Measurements from ENCODE around the gene PPARG. TPM values are rescaled to one million over a fixed set of nuclear protein-coding genes. Genes with fewer than 3 reads are reported as not detected.
A peak's percentile ranks its signal among the peaks of the same experiment; 100 is the strongest.

Gene PPARG
- total RNA-seq, 1 donor from 2014 or later, result 40.1 TPM

DNA sequence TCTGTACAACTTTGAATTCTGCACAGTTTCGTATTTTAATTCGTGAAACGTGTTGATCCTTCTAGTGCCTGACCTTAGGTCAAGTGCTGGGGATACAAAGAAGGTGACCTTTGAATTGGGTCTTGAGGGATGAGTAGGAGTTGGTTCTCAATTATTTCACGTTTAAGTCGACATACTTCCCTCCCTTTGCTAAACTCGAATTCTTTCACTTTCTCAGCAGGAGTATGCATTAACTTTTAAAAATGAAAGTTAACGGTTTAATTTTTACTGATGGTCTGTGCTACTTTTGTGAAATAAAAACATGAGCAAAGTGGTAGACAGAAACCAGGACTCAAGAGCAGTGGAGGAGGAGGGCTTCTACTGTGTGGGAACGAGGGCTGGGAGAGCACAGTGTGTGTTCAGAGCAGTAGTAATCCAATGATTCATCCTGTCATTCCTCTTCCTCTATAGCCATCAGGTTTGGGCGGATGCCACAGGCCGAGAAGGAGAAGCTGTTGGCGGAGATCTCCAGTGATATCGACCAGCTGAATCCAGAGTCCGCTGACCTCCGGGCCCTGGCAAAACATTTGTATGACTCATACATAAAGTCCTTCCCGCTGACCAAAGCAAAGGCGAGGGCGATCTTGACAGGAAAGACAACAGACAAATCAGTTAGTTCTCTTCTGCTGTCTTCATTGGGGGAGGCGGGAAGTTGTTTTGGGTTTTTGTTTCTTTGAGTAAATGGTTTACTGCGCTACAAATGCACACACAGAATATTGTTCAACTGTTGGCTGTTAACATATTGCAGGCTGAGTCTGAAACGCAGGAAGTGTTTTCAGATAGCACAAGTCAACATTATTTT is 116.8 kb downstream of the PPARG start:
- no peaks in the 10 kb centered on the region for H3K9me3 Mint-ChIP-seq

DNA sequence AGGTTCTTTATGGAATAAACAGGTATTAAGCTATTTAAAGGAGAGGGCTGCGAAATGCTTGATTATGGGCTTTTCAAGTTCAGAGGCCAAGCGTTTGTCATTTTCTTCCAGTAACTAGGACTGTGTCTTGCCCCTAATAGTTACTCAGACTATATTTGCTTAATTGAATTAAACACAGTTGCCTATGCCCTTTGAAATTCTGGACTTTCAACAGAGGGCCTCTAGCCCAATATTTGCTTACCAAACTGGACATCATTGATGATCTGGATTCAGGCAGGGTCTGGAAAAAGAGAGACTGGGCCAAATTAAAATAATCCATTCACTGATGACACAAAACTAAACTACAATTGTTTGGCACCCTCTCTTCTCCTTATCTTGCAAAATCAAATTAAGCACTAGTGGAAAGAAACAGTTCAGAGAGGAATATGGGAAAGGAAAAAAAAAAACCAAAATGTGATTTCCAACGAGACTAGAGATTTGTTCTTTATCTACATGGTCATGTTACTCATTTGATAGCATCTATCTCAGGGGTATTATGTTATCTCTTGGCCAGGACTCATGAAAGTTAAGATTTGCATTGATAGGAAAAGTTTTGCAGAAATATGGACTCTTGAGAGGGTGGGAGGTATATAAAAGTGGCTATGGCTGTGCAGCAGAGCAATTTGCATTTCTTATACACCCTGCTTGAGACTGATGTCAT is 120.3 kb downstream of the PPARG start:
- no peak for DNase-seq (ENCODE audit: low spot score)
- Mint-ChIP-seq H3K9me3 (no peaks in the 10 kb centered on the region), H3K36me3 (ENCODE audit: low read depth) (peaks cover 6% of the 10 kb centered on the region), H3K27me3 (ENCODE audit: low read depth) (peaks cover 2% of the 10 kb centered on the region), H3K4me1 (ENCODE audit: low read depth) (peaks cover 18% of the 10 kb centered on the region), H3K27ac (no peak overlapping the region), H3K4me3 (ENCODE audit: low read depth) (no peak overlapping the region)
- intact Hi-C loops (cut with micrococcal nuclease), result no loop called here

More for the DNA sequence above, 116.8 kb downstream of the PPARG start:
- Mint-ChIP-seq H3K4me3 (ENCODE audit: low read depth) (no peak overlapping the region), H3K27ac (no peak overlapping the region), H3K36me3 (ENCODE audit: low read depth) (peaks cover 6% of the 10 kb centered on the region), H3K4me1 (ENCODE audit: low read depth) (peaks cover 21% of the 10 kb centered on the region), H3K27me3 (ENCODE audit: low read depth) (peaks cover 2% of the 10 kb centered on the region)
- intact Hi-C loops (cut with micrococcal nuclease), result no loop called here
- no peak for DNase-seq (ENCODE audit: low spot score)

DNA sequence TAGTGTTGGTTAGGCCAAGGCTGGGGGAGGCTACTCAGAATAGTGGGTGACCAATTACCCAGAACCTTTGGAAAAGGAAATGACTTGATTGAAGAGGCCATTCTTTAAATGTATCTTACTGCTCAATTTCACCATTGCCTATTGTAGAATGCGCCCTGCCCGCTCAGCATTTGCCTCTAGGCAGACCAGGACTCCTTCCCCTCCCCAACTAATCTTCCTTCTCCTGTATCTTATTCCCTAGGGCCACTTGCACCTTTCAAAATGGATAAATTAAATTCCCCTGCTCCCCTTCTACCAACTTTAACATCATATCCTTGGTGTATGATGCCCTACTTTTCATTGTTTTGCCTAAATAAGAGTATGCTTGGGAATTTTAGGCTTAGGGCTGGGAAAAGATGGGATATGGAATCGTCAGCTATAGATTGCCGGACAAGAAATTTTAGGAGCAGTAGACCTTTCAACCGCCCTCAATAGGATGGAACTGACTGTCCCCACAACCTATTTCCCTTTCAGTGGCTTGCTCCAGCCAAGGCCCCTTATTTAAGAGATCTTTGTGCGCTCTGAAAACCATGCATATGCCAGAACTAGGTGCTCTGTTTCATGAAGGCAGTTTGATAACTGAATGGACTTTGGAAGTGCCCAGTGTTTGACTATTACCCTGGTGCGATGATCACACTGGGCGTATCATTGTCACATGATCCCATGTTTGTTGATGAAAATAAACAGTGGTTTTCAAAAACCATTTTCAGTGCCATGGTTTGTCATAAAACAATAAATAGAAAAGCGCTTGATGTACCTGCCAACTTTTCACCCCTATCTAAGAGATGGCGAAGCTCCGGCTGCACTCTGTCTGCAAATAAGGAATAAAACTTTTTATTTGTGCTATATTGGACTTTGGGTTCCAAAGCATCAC is 121.1 kb downstream of the PPARG start:
- Mint-ChIP-seq H3K27ac (no peak overlapping the region), H3K4me3 (ENCODE audit: low read depth) (no peak overlapping the region), H3K9me3 (no peaks in the 10 kb centered on the region), H3K27me3 (ENCODE audit: low read depth) (peaks cover 2% of the 10 kb centered on the region), H3K4me1 (ENCODE audit: low read depth) (peaks cover 20% of the 10 kb centered on the region), H3K36me3 (ENCODE audit: low read depth) (peaks cover 6% of the 10 kb centered on the region)
- no peak for DNase-seq (ENCODE audit: low spot score)
- intact Hi-C loops (cut with micrococcal nuclease), result no loop called here

DNA sequence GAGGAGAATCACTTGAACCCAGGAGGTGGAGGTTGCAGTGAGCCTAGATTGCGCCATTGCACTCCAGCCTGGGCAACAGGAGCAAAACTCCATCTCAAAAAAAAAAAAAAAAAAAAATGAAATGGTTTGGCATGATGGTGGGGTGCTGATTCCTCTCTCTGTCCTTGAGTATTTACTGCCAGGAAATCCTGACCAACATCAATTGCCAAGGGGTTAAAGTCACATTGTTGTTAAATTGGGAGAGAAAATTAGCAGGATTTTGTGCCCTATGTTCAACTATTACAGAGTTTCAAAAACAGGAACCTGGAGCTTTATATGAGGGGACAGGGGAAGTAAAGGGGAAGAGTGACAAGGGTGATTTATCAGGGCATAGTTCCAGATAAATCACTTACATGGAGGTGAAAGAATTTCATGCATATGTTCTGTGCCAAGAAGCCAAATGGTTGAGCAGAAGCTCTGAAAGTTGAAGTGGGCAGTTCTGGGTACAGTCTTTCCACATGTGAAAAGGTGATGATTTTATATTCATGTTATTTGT is 124.9 kb downstream of the PPARG start:
- Mint-ChIP-seq H3K36me3 (ENCODE audit: low read depth) (peaks cover 11% of the 10 kb centered on the region), H3K9me3 (no peaks in the 10 kb centered on the region), H3K27ac (no peak overlapping the region), H3K4me3 (ENCODE audit: low read depth) (no peak overlapping the region), H3K27me3 (ENCODE audit: low read depth) (peaks cover 2% of the 10 kb centered on the region), H3K4me1 (ENCODE audit: low read depth) (peaks cover 30% of the 10 kb centered on the region)
- DNase-seq (ENCODE audit: low spot score), result no peak
- intact Hi-C loops (cut with micrococcal nuclease), result no loop called here

DNA sequence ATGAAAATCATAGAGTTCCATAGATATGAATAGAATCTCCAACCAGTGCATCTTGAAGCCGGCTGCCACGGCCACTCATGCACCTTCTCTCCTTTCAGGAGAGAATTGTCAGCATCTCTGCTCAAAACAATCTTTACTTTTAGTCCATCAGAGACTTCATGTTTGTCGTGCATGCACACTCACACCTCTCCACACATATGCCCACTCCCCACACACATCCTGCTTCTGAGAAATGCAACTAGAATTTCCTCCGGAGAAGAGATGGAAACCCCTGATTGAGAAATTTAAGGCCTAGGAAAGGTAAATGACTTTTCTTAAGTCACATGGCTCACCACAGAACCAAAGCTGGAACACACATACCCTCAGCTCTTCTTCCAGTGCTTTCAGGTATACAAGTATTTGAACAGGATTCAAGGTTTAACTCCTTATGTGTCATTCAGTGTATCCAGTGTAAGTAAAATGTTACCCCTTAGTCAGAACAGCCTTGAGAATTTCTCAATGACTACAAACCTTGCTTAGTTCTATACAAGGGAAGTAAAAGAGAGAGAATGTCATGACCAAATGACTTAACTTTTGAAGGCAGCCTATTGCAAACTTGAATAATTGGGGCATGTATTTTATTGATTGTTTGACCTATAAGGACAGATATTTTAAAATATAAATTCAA is 126.3 kb downstream of the PPARG start:
- Mint-ChIP-seq H3K4me3 (ENCODE audit: low read depth) (no peak overlapping the region), H3K27me3 (ENCODE audit: low read depth) (peaks cover 2% of the 10 kb centered on the region), H3K9me3 (no peaks in the 10 kb centered on the region), H3K4me1 (ENCODE audit: low read depth) (peaks cover 19% of the 10 kb centered on the region), H3K27ac (peak overlapping the region; percentile 16), H3K36me3 (ENCODE audit: low read depth) (peaks cover 11% of the 10 kb centered on the region)
- intact Hi-C loops (cut with micrococcal nuclease), result loop anchor here (1.0 kb wide), 1 partner anchor 9 kb away; no protein-coding TSS in a partner anchor
- DNase-seq (ENCODE audit: low spot score), result no peak

DNA sequence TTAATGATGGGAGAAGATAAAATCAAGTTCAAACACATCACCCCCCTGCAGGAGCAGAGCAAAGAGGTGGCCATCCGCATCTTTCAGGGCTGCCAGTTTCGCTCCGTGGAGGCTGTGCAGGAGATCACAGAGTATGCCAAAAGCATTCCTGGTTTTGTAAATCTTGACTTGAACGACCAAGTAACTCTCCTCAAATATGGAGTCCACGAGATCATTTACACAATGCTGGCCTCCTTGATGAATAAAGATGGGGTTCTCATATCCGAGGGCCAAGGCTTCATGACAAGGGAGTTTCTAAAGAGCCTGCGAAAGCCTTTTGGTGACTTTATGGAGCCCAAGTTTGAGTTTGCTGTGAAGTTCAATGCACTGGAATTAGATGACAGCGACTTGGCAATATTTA is 127.9 kb downstream of the PPARG start:
- DNase-seq (ENCODE audit: low spot score), result no peak
- Mint-ChIP-seq H3K4me1 (ENCODE audit: low read depth) (peaks cover 29% of the 10 kb centered on the region), H3K27me3 (ENCODE audit: low read depth) (peaks cover 2% of the 10 kb centered on the region), H3K27ac (no peak overlapping the region), H3K36me3 (ENCODE audit: low read depth) (peaks cover 14% of the 10 kb centered on the region), H3K4me3 (ENCODE audit: low read depth) (no peak overlapping the region), H3K9me3 (no peaks in the 10 kb centered on the region)
- intact Hi-C loops (cut with micrococcal nuclease), result no loop called here

DNA sequence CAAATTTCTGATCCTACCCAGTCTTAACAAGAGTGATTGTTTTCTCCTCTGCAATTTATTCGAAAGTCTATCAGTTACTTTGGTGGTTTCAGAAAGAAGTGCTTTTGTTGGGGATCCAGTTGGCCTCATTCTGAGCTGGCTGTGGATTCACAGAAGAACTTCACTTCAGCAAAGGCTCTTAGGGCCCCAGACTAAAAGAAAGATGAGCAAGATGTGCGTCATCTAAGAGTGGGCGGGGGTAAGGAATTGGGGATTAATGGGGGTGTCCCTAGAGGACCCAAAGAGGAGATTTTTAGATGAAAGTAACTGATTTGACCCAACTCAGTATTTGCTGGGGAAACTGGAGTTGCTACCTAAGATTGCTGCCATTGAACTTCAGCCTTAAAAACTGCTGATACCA is 131.5 kb downstream of the PPARG start:
- H3K36me3 Mint-ChIP-seq (ENCODE audit: low read depth), result peaks cover 14% of the 10 kb centered on the region
- no peak overlapping the region for H3K4me3 Mint-ChIP-seq (ENCODE audit: low read depth)
- H3K27me3 Mint-ChIP-seq (ENCODE audit: low read depth), result no peaks in the 10 kb centered on the region
- H3K4me1 Mint-ChIP-seq (ENCODE audit: low read depth), result peaks cover 44% of the 10 kb centered on the region
- intact Hi-C loops (cut with micrococcal nuclease), result loop anchor here (1.0 to 5.0 kb wide), 6 partner anchors 25 to 133 kb away; partner anchors contain the start of genes PPARG and TSEN2
- DNase-seq (ENCODE audit: low spot score), result no peak
- no peaks in the 10 kb centered on the region for H3K9me3 Mint-ChIP-seq
- H3K27ac Mint-ChIP-seq, result peak overlapping the region; percentile 84

DNA sequence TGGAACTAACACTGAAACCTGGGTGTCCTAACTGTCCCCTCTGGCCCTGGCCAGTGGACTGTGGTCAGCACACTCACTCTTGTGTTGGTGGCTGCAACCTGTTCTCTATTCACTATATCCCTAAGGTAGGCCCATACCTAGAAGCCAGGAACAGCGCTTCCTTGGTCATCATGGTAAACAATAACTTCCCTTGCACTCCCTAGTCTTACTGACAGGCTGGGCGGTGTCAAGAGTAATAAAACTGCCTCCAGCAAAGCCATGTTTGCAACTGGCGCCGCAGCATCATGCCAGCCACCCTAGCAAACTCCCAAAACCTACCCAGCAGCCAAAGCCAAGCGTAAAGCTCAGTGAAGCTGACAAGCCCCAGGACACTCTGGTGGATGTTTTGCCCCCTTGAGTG is 132.3 kb downstream of the PPARG start:
- Mint-ChIP-seq H3K4me1 (ENCODE audit: low read depth) (peaks cover 50% of the 10 kb centered on the region), H3K9me3 (no peaks in the 10 kb centered on the region), H3K27ac (peak overlapping the region; percentile 84), H3K4me3 (ENCODE audit: low read depth) (no peak overlapping the region), H3K36me3 (ENCODE audit: low read depth) (peaks cover 12% of the 10 kb centered on the region), H3K27me3 (ENCODE audit: low read depth) (no peaks in the 10 kb centered on the region)
- no peak for DNase-seq (ENCODE audit: low spot score)
- intact Hi-C loops (cut with micrococcal nuclease), result loop anchor here (5.0 kb wide), 4 partner anchors 39 to 134 kb away; partner anchors contain the start of genes PPARG and TSEN2

DNA sequence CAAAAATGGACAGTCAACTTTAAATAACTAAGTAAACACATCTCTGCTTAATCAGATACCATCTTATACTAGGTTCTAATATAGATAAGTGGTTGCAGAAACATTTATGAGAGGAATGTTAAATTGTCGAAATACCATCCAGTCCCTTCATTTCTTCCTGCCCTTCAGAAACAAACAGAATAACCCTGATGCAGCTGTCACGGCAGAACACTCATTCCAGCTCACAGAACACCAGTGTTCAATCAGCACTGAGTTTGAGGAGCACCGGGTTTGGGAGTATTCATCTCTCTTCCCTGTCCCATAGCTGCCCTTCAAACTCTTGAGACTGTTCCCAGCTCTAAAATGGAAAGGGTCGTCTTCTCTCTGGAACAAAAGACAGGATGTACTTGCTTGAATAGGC is 134.3 kb downstream of the PPARG start:
- Mint-ChIP-seq H3K4me1 (ENCODE audit: low read depth) (peaks cover 52% of the 10 kb centered on the region), H3K27me3 (ENCODE audit: low read depth) (no peaks in the 10 kb centered on the region), H3K9me3 (no peaks in the 10 kb centered on the region), H3K36me3 (ENCODE audit: low read depth) (peaks cover 12% of the 10 kb centered on the region), H3K27ac (no peak overlapping the region), H3K4me3 (ENCODE audit: low read depth) (no peak overlapping the region)
- DNase-seq (ENCODE audit: low spot score), result no peak
- intact Hi-C loops (cut with micrococcal nuclease), result loop anchor here (5.0 kb wide), 4 partner anchors 41 to 136 kb away; partner anchors contain the start of genes PPARG and TSEN2

DNA sequence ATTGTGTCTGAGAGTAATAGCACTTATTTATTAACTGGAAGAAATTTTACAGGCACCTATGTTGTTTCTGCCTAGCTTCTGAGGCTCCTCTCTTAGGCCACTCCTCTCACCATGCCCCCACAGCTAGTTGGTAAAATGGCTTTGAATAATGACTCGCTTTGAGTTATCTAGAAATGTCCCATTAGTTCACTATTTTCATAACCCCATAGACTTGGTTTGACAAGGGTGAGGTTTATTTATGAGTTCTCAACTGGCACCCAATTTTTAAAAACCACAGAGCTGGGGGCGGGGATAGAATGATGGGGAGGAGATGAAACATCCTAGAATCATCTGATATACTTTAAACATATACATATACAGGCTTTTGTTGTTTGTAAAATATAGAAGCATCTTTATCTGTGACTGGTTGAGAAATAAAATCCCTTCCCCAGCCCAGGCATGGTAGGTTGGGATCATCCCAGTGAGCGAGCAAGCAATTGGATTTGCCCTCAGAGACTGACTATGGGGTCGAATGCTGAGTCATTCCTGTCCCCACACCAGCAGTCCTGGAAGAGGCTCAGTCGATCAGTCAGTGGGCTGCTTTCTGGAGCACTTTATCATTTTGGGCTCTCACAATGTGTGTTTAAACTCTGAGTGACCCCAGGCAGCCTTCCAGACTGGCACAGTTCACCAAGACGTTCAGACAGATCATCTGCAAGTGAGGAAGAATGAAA is 135.2 kb downstream of the PPARG start:
- H3K36me3 Mint-ChIP-seq (ENCODE audit: low read depth), result peaks cover 16% of the 10 kb centered on the region
- no peak overlapping the region for H3K4me3 Mint-ChIP-seq (ENCODE audit: low read depth)
- no peak for DNase-seq (ENCODE audit: low spot score)
- no peaks in the 10 kb centered on the region for H3K9me3 Mint-ChIP-seq
- no peaks in the 10 kb centered on the region for H3K27me3 Mint-ChIP-seq (ENCODE audit: low read depth)
- intact Hi-C loops (cut with micrococcal nuclease), result loop anchor here (1.0 to 5.0 kb wide), 7 partner anchors 9 to 237 kb away; partner anchors contain the start of genes PPARG and TSEN2
- H3K27ac Mint-ChIP-seq, result peak overlapping the region; percentile 66
- H3K4me1 Mint-ChIP-seq (ENCODE audit: low read depth), result peaks cover 52% of the 10 kb centered on the region

DNA sequence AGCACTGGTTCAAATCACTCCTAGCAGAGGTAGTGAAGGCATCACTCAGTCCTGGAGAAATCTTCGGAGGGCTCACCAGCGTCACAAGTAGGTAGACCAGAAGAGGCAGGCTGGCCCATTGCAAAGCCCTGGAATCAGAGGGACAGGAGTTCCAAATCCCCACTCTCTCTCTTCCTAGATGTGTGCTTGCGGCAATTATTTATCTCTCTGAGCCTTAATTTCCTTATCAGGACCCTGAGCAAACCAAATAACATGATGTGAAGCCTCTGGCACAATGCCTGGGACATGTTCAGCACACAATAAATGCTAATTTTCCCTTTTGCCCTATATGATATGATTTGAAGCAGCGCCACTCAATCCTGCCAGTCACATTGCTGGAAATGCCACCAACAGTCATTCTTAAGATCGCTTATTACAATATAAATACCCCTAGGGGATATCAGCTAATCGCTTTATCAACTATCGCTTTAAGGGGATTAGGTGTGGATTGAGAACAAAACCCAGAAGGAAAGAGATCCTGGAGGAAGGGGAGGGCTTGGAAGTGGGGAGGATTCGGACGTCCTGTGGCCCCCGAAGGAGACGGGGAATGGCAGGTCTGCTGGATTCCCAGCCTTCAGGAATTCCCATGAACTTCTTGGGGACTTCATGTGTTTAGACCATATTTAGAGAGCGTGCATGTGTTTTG is 135.9 kb downstream of the PPARG start:
- no peak overlapping the region for H3K4me3 Mint-ChIP-seq (ENCODE audit: low read depth)
- no peaks in the 10 kb centered on the region for H3K27me3 Mint-ChIP-seq (ENCODE audit: low read depth)
- no peaks in the 10 kb centered on the region for H3K9me3 Mint-ChIP-seq
- peaks cover 52% of the 10 kb centered on the region for H3K4me1 Mint-ChIP-seq (ENCODE audit: low read depth)
- intact Hi-C loops (cut with micrococcal nuclease), result loop anchor here (1.0 to 5.0 kb wide), 7 partner anchors 9 to 238 kb away; partner anchors contain the start of genes PPARG and TSEN2
- peak overlapping the region; percentile 66 for H3K27ac Mint-ChIP-seq
- DNase-seq (ENCODE audit: low spot score), result no peak
- H3K36me3 Mint-ChIP-seq (ENCODE audit: low read depth), result peaks cover 16% of the 10 kb centered on the region
